HCT116 (cell line): ENCODE results near the gene PRKG1. TPM values are rescaled to one million over a fixed set of nuclear protein-coding genes. Genes with fewer than 3 reads are reported as not detected.

ENCODE experiments used
- ATAC-seq: fragments of 200-7000 bp; cut with Tn5 transposase; 2 replicates; pipeline ENCODE4 v1.9.1; 2020; ENCODE audit warnings: mild to moderate bottlenecking, moderate library complexity
- BruUV-seq: library from RNA; stranded (reverse); fragments of 400-500 nt; replicated peaks from 2 replicates; lab custom pipeline; 2021; lab: Mats Ljungman, UMichigan
- CTCF ChIA-PET: fragments of 300-600 bp; sonication (Branson Sonifier 250); formaldehyde crosslinking; loops from one replicate; lab custom pipeline; 2021; ENCODE audit warnings: antibody characterized with exemption; lab: Charles Lee
- POLR2A ChIA-PET: fragments of 300-600, 350-600 bp; sonication (Branson Sonifier 250); formaldehyde crosslinking; loops from one replicate; lab custom pipeline; 2021; ENCODE audit warnings: antibody characterized with exemption; lab: Charles Lee
- RAD21 ChIA-PET, 2 experiments: fragments of 300-600 bp; sonication (Branson Sonifier 250); formaldehyde crosslinking; loops; one replicate each; lab custom pipeline; 2023; ENCODE audit warnings: low total read pairs in 2 of 2; ENCODE audit not compliant: uncharacterized antibody in 2 of 2, unreplicated experiment in 2 of 2, low non-redundant PET in 1 of 2; lab: Charles Lee
- DNase-seq: peaks from one replicate; pipeline ENCODE4 v3.0.0-alpha.2; 2010; ENCODE audit warnings: low read depth, low spot score
- H2AFZ ChIP-seq: fragments of 200-600 bp; shearing (Covaris generic), sonication (generic); 2 replicates; pipeline ENCODE4 v1.6.1; 2017; ENCODE audit warnings: low read depth, mixed run types, mixed read lengths, antibody characterized with exemption, low read length; ENCODE audit not compliant: poor library complexity, severe bottlenecking
- H3K27ac ChIP-seq: 2 replicates; pipeline ENCODE4 v1.5.1; 2012; ENCODE audit warnings: low read depth, low read length
- H3K27me3 ChIP-seq: fragments of 200-600 bp; sonication (generic); 2 replicates; pipeline ENCODE4 v1.6.1; 2016; ENCODE audit warnings: mixed run types, low read length, mixed read lengths; ENCODE audit not compliant: insufficient read depth
- H3K36me3 ChIP-seq, 2 experiments: fragments of 200-500 bp in 1 of 2; fragments of 200-600 bp in 1 of 2; sonication (Bioruptor generic) in 1 of 2; sonication (generic) in 1 of 2; 2 replicates each; pipeline versions ENCODE4 v1.5.1 to v1.6.1; 2014 to 2016; ENCODE audit warnings: low read length in 2 of 2, inconsistent platforms in 1 of 2, mixed read lengths in 1 of 2, mixed run types in 1 of 2; ENCODE audit not compliant: insufficient read depth in 2 of 2, control insufficient read depth in 1 of 2
- H3K4me1 ChIP-seq, 2 experiments: fragments of 200-600 bp in 1 of 2; sonication (generic) in 1 of 2; 2 replicates each; pipeline versions ENCODE4 v1.5.1 to v1.6.1; 2012 to 2017; ENCODE audit warnings: low read length in 2 of 2, inconsistent platforms in 1 of 2, mild to moderate bottlenecking in 1 of 2, mixed read lengths in 1 of 2, mixed run types in 1 of 2, moderate library complexity in 1 of 2; ENCODE audit not compliant: insufficient read depth in 2 of 2, control insufficient read depth in 1 of 2
- H3K4me2 ChIP-seq: fragments of 200-600 bp; sonication (generic); 2 replicates; pipeline ENCODE4 v1.6.1; 2017; ENCODE audit warnings: mixed run types, low read length, mixed read lengths
- H3K4me3 ChIP-seq, 2 experiments: fragments of 200-600 bp in 1 of 2; sonication (generic) in 1 of 2; replicated peaks in 1 of 2; 2 replicates each; pipeline ENCODE4 v1.5.1; 2011 to 2016; ENCODE audit warnings: low read length in 2 of 2, control low read depth in 1 of 2, low read depth in 1 of 2, mild to moderate bottlenecking in 1 of 2, mixed read lengths in 1 of 2, mixed run types in 1 of 2
- H3K79me2 ChIP-seq: fragments of 200-600 bp; sonication (generic); 2 replicates; pipeline ENCODE4 v1.6.1; 2017; ENCODE audit warnings: mild to moderate bottlenecking, mixed run types, low read length, moderate library complexity, mixed read lengths; ENCODE audit not compliant: insufficient read depth
- H3K9ac ChIP-seq: fragments of 200-600 bp; sonication (generic); 2 replicates; pipeline ENCODE4 v1.6.1; 2016; ENCODE audit warnings: low read length, mixed read lengths
- H3K9me2 ChIP-seq: fragments of 200-600 bp; sonication (generic), shearing (Covaris generic); 2 replicates; pipeline ENCODE4 v1.6.1; 2017; ENCODE audit warnings: mixed run types, mild to moderate bottlenecking, moderate library complexity; ENCODE audit not compliant: insufficient read depth
- H3K9me3 ChIP-seq, 2 experiments: fragments of 200-500 bp in 1 of 2; fragments of 200-600 bp in 1 of 2; sonication (Bioruptor generic) in 1 of 2; sonication (generic) in 1 of 2; 2 replicates each; pipeline ENCODE4 v1.6.1; 2014 to 2017; ENCODE audit warnings: low read length in 2 of 2, mixed read lengths in 2 of 2, inconsistent platforms in 1 of 2, low read depth in 1 of 2, mild to moderate bottlenecking in 1 of 2, mixed run types in 1 of 2, moderate library complexity in 1 of 2; ENCODE audit not compliant: control insufficient read depth in 1 of 2, insufficient read depth in 1 of 2
- H4K20me1 ChIP-seq: fragments of 200-600 bp; sonication (generic), shearing (Covaris generic); 2 replicates; pipeline ENCODE4 v1.6.1; 2017; ENCODE audit warnings: mixed run types, mild to moderate bottlenecking, moderate library complexity; ENCODE audit not compliant: insufficient read depth
- CTCF ChIP-seq, 3 experiments: fragments of 200-600 bp in 1 of 3; sonication (generic) in 1 of 3; IDR thresholded peaks in 2 of 3; conservative IDR thresholded peaks in 1 of 3; 2 replicates each; pipeline ENCODE4 v1.5.1; 2012 to 2017; ENCODE audit warnings: low read depth in 2 of 3, low read length in 2 of 3, antibody characterized with exemption in 1 of 3, borderline replicate concordance in 1 of 3, control low read depth in 1 of 3, mild to moderate bottlenecking in 1 of 3, mixed read lengths in 1 of 3, mixed run types in 1 of 3, moderate library complexity in 1 of 3; ENCODE audit not compliant: insufficient read depth in 1 of 3
- EZH2 ChIP-seq: fragments of 200-600 bp; sonication (generic); IDR thresholded peaks from 2 replicates; pipeline ENCODE4 v1.6.1; 2017; ENCODE audit warnings: antibody characterized with exemption, mixed run types
- MAX ChIP-seq: IDR thresholded peaks from 2 replicates; pipeline ENCODE4 v1.6.1; 2012
- POLR2A ChIP-seq: IDR thresholded peaks from 2 replicates; pipeline ENCODE4 v1.7.0; 2011; ENCODE audit warnings: borderline replicate concordance; ENCODE audit not compliant: insufficient read depth, insufficient read length; ENCODE audit errors: extremely low read depth
- RAD21 ChIP-seq: IDR thresholded peaks from 2 replicates; pipeline ENCODE4 v1.6.1; 2012; ENCODE audit warnings: low read depth, mild to moderate bottlenecking
- ZFX ChIP-seq: fragments of 450-650 bp; IDR thresholded peaks from 2 replicates; pipeline ENCODE4 v1.6.1; 2017
- ZNF274 ChIP-seq: fragments of 200-500 bp; sonication (Bioruptor generic); IDR thresholded peaks from 2 replicates; pipeline ENCODE4 v1.6.1; 2014; ENCODE audit warnings: mild to moderate bottlenecking, low read depth, low read length, inconsistent platforms
- intact Hi-C: fragments of 100-400 bp; cut with micrococcal nuclease; formaldehyde crosslinking; loops from 2 replicates; pipeline ENCODE4 v1.10.0; 2022
- total RNA-seq: library from RNA; stranded (reverse); gene quantifications from one replicate; pipeline ENCODE4 v1.2.1, GENCODE V29; 2021; ENCODE audit not compliant: unreplicated experiment
- TF ChIP-seq, protein P1 (sequence below): IDR thresholded peaks from 2 replicates; pipeline ENCODE4 v1.6.1; 2012
- TF ChIP-seq, protein P2 (sequence below): IDR thresholded peaks from 2 replicates; pipeline ENCODE4 v1.6.1; 2012; ENCODE audit warnings: low read depth

The PRKG1 gene
- total RNA-seq, 1 experiment from 2014 or later, result 1.4 TPM

- no peaks in the 10 kb centered on the region; a peak in 1 of 4 replicates for H3K9me3 ChIP-seq
- no peak overlapping the region for H3K4me3 ChIP-seq
- no peaks in the 10 kb centered on the region for H4K20me1 ChIP-seq
- BruUV-seq, result no TSS peak
- no peak overlapping the region for H3K27ac ChIP-seq
- TF ChIP-seq ZFX, result no peak
- TF ChIP-seq, protein P1, sequence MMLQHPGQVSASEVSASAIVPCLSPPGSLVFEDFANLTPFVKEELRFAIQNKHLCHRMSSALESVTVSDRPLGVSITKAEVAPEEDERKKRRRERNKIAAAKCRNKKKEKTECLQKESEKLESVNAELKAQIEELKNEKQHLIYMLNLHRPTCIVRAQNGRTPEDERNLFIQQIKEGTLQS, result no peak
- no peak for TF ChIP-seq ZNF274
- TF ChIP-seq, protein P2, sequence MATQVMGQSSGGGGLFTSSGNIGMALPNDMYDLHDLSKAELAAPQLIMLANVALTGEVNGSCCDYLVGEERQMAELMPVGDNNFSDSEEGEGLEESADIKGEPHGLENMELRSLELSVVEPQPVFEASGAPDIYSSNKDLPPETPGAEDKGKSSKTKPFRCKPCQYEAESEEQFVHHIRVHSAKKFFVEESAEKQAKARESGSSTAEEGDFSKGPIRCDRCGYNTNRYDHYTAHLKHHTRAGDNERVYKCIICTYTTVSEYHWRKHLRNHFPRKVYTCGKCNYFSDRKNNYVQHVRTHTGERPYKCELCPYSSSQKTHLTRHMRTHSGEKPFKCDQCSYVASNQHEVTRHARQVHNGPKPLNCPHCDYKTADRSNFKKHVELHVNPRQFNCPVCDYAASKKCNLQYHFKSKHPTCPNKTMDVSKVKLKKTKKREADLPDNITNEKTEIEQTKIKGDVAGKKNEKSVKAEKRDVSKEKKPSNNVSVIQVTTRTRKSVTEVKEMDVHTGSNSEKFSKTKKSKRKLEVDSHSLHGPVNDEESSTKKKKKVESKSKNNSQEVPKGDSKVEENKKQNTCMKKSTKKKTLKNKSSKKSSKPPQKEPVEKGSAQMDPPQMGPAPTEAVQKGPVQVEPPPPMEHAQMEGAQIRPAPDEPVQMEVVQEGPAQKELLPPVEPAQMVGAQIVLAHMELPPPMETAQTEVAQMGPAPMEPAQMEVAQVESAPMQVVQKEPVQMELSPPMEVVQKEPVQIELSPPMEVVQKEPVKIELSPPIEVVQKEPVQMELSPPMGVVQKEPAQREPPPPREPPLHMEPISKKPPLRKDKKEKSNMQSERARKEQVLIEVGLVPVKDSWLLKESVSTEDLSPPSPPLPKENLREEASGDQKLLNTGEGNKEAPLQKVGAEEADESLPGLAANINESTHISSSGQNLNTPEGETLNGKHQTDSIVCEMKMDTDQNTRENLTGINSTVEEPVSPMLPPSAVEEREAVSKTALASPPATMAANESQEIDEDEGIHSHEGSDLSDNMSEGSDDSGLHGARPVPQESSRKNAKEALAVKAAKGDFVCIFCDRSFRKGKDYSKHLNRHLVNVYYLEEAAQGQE, result no peak
- peak; percentile 17; the same call in 1 of the 2 replicates for TF ChIP-seq RAD21
- no peak for TF ChIP-seq EZH2
- no peak for TF ChIP-seq POLR2A
- TF ChIP-seq MAX, result no peak
- peak in 2 of 3 experiments; percentile 30 to 31; a peak in 2 of 6 replicates for TF ChIP-seq CTCF (IDR thresholded peaks at IDR 0.05 in 2 of 3, conservative IDR thresholded peaks at IDR 0.05 in 1 of 3; ENCODE audit: borderline replicate concordance in 1 of 3, insufficient read depth in 1 of 3, low read depth in 2 of 3, low read length in 2 of 3)
- no peaks in the 10 kb centered on the region for H3K4me1 ChIP-seq
- no peak overlapping the region for H3K4me2 ChIP-seq
- H2AFZ ChIP-seq, result no peak overlapping the region
- RAD21 ChIA-PET, result no interaction called here
- CTCF ChIA-PET, result interaction anchor here (0.9 to 1.2 kb wide), 3 partner anchors 9 to 21 kb away, joined by 3 read pairs; no protein-coding TSS in a partner anchor
- H3K36me3 ChIP-seq, result no peaks in the 10 kb centered on the region
- no peaks in the 10 kb centered on the region for H3K9me2 ChIP-seq
- H3K79me2 ChIP-seq, result no peaks in the 10 kb centered on the region
- POLR2A ChIA-PET, result no interaction called here
- intact Hi-C loops, result no loop called here
- ATAC-seq, result peak; percentile 71
- no peaks in the 10 kb centered on the region for H3K27me3 ChIP-seq
- DNase-seq, result no peak
- H3K9ac ChIP-seq, result no peak overlapping the region
Observed at GRCh38 chr10:52066383-52066782, 992.1 kb downstream of the PRKG1 start.
